GM12892 (cell line): ENCODE measurements around the gene NUDCD3.

Experiments
- POLR2A ChIP-seq: IDR thresholded peaks from 2 replicates; pipeline ENCODE4 v1.6.1; 2011; ENCODE audit warnings: low read depth, low read length, control low read depth
- POLR2AphosphoS5 ChIP-seq: IDR thresholded peaks from 2 replicates; pipeline ENCODE4 v1.6.1; 2011; ENCODE audit warnings: low read depth, low read length, control low read depth
- TAF1 ChIP-seq: IDR thresholded peaks from 2 replicates; pipeline ENCODE4 v1.6.1; 2011; ENCODE audit warnings: low read depth, mild to moderate bottlenecking, control low read depth, low read length, borderline replicate concordance

GRCh38 chr7:44486693-44487092 lies 3.8 kb downstream of the NUDCD3 start:
- no peak for TF ChIP-seq POLR2AphosphoS5
- TF ChIP-seq POLR2A: no peak
- no peak for TF ChIP-seq TAF1
